CD4-positive, alpha-beta T cell treated with Interleukin-17A for 4 hours (primary cell): ENCODE results near the gene TMIE.

Experiments
- DNase-seq: peaks from one replicate; pipeline ENCODE4 v3.0.0-alpha.2; 2020; ENCODE audit warnings: mixed read lengths

TMIE gene

DNA sequence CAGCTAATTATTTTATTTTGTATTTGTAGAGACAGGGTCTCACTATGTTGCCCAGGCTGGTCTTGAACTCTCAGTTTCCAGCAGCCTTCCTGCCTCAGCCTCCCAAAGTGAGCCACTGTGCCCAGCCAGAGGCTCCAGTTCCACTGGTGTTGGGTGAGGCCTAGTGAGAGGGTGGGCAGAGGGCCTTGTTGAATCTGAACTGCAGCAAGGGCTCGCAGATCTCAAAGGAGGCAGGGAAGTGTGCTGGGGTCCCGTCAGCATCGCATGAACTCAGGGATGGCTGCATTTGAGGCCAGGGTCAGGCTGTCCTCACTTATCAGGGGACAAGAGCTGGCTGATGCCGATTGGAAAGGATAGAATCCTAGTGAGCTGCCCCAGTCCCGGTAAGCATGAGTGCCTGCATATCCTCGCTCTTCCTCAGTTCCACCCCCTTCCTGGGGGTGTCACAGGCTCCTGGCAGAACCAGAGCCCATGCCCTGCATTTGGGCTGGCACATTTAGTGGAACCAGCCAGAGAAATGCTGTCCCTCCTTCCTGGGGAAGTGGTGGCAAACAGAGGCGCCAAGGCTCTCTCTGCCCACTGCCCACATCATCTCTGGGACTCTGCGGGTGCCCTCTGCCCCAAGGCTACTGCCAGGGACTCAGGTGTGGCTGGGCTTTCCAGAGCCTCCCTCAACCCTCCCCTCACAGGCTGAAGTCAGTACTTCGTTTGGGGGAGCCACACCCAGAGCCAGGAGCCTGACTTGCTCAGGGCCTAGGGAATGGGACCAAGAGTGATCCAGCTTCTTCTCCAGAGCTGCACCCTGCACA is 31.8 kb upstream of the TMIE start:
- no peak for DNase-seq

DNA sequence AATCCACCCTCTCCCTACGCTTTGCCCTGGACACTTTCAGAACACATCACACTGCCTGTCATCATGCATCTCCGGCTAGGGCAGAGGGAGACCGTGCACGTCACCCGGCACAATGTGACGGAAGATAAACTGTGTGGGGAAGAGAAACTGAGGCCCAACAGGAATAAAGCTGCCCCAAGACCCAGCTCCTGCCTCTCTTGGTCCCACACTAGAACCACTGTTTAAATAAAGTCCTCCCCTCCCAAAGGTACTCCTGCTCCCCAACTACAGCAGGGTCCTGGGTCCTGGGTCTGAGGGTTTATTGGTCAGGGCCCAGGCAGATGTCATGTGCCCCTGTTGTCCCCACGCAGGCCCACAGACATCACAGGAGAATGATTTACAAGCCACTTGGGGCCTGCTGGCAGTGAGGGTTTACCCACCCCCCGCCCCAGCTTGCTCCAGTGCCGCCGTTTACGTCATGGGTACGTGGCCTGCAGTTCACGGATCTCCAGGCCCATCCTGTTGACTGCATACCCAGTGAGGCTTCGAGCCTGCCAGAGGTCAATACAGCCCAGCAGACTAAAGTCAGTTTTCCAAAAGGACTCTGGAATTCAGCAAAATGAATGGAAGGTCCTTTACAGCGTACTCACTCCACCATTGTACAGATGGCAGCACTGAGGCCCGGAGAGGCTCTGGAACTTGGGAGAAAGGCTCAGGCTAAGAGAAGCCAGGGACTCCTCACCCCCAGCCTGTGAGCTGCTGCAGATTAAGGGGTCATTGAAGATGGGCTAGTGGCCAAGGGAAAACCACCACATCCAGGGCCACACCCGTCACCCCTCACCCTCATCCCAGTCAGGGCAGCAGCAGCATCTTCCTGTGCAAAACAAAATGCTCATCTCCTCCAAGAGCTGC is 30.9 kb upstream of the TMIE start:
- DNase-seq, result no peak

DNA sequence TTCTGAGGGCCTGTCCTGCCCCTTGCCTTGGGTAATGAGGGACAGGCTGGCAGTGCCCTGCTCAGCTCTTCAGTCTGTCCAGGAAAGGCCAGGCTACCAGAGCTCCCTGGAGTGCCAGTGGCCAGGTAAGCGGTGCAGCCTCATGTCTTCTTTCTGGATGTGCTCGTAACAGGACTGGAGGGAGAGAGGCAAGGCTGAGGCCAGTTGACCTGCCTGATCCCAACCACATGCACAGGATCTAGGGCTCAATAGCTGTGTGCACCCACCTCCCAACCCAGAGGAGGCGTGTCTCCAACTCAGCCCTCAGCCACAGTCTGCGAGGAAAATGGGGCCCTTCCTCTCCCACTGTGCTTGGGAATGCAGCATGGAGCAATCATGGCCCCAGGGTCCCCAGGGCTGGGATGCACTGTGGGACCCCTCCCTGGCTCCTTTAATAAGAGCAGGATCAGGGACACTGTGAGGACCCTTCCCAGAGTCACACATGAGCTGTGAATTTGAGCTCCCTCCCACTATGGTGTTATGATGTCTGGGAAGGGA is 30.2 kb upstream of the TMIE start:
- DNase-seq, result no peak

DNA sequence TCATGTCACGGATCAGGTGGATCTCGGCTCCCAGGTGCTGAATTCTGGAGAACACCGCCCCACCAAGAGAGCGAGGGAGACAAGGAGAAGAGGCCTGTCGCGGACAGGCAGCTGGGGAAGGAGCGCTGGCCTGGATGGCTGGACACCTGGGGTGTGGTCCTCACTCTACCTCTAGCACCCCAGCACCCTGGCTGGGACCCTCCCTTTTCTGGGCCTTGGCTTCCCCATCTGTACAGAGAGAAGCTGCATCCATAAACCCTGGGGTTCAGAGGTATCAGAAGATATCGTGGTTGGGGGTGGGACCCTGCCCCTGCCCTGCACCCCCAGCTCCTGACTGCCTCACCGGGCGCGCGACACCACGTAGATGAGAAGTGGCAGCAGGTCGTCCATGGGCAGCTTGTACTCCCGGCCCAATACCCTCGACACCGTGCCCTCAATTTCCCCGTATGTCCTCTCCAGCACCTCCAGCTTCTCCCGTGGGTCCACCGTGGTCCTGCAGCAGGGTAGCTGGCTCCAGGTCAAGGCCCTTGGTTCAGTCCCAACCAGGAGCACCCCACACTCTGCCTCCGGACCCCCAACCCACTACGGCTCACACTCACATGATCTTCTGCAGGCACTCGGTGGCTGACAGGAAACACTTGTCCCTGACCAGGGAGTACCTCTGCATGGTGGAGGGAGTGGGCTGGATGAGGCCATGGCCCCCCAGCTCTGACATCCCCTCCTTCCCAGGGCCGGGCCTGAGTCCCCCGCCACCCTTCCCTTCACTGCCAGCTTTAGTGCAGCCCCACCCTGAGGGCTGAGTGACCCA is 29.4 kb upstream of the TMIE start:
- no peak for DNase-seq

DNA sequence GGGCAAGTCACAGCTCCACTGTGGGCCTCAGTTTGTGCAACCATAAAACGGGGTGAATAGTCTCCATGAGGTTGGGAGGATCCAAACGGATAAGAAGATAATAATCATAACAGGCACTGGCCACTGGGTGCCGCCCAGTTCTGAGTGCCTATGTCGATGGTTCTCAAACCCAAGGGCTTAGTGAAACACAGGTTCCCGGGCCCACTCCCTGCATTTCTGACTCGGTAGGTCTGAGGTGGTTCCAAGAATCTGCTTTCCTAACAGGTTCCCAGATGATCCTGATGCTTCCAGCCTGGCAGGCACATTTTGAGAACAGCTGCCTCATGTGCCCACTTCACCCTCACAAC is 28.9 kb upstream of the TMIE start:
- no peak for DNase-seq

DNA sequence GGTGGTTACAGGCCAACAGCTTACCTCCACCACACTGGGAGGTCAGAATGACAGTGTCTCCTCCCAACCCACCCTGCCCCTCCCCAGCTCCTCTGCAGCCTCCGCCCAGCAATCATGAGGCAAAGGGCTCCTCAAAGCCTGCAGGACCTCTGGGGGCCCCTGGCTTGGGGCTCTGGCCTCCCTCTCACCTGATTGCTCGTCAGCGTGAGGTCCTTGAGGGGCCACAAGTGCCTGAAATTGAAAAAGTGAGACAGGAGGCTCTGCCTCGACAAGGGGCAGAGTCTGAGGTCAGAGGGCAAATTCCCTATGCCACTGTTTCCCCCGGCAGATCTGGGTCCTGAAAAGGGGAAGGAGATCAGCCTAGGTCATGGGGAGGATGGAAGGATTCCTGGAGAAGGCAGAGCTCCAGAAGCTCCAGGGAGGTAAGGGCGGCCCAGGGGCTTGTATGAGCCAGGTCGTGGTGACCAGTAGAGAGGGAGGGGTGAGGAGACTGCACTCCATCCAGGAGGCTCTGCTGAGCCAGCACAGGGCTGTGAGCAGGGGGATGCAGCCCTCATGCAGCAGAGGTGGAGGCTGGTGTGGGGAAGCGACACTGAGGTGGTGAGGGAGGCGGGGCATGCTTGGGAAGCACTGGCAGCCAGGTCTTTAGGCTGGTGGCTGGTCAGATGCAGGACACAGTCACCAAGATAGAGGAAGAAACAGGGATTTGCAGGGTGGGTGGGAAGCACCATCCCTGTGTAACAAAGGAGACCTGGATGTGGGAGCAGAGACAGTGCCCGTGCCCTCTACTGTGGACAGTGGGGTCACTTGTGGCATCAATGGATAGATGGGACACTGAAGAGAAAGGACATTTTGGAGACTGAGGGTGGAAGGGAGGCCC is 27.8 kb upstream of the TMIE start:
- DNase-seq, result no peak

DNA sequence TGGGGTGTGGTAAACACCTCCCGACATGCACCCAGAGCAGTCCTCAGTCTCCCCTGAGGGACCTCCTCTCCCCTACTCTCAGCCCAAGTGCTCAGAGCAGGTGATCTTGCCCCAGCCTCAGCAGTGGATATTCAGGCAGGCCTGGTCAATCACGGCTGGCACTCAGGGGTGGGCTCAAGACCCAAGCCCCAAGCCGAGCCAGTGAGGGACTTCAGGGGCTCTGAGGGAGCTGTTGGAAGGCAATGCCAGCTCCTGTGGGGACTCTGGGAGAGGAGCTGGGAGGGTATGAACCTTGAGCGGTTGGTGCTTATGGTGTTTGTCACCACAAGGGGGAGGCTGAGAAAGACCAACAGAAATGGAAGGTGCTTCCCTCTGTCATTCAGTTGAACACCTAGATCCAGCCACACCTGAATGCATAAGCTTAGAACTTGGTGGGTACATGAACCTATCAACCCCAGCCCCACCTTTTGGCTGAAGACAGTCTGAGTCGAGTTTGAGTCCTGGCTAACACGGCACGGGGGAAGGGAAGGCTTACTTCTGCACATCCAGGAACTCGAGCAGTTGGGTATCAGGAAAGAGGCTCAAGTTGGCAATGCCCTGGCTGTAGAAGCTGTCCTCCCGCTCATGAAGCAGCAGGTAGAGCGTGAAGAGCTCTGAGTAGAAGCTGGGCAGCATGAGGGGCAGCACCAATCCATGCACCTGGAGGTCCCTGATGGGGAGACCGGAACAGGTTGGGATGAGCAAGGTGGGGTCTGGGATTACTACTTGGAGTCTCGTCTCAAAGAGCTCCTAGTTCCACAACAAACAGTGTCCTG is 27.0 kb upstream of the TMIE start:
- no peak for DNase-seq

DNA sequence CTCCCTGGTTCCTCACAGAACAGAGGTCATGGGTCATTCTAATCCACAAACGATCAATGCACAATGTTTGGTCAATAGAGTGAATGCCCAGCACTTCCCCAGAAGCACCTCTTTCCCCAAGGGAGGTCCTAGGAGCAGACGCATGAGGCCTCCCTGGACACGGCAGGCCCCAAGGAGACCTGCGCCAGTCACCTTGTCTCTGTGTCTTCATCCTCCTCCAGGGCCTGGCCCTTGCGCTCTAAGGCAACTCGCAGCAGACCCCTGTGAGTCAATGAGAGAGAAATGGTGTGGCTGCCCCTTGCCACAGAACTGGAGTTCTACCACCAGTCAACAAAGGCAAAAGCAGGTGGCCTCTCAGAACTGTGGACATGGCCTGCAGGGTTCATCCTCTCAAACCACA is 25.8 kb upstream of the TMIE start:
- DNase-seq, result no peak

DNA sequence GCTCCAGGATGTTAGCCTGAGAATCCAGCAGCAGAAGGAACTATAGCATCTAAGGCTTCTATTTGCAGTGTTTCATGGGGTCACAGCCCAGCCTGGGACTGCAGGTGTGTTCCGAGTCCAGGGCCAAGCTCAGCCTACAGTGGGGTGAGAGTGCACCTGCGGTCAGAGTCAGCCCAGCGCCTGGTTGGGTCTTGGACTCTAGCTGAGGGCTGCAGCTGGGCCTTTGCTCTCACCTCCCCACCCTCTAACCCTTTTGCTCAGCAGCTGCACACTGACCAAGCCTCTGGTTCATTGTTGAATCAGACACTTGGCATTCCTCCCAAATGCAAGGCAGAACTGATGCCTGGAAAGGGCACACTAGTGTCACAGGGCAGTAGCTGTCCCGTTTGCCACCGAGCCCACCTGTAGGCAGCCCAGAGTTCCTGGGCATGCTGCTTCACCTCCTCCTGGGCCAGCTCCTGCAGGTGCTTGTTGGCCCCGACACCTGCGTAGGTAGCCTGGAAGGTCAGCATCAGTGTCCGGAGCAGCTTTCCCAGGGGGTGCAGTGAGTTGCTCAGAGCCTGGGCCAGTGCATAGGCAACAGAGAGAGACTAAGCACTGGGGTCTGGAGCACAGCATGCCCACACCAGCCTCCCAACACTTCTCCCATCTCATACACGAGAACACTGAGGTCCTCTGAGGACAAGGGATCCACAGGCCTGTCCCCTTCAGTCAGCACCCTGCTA is 25.2 kb upstream of the TMIE start:
- DNase-seq, result no peak

DNA sequence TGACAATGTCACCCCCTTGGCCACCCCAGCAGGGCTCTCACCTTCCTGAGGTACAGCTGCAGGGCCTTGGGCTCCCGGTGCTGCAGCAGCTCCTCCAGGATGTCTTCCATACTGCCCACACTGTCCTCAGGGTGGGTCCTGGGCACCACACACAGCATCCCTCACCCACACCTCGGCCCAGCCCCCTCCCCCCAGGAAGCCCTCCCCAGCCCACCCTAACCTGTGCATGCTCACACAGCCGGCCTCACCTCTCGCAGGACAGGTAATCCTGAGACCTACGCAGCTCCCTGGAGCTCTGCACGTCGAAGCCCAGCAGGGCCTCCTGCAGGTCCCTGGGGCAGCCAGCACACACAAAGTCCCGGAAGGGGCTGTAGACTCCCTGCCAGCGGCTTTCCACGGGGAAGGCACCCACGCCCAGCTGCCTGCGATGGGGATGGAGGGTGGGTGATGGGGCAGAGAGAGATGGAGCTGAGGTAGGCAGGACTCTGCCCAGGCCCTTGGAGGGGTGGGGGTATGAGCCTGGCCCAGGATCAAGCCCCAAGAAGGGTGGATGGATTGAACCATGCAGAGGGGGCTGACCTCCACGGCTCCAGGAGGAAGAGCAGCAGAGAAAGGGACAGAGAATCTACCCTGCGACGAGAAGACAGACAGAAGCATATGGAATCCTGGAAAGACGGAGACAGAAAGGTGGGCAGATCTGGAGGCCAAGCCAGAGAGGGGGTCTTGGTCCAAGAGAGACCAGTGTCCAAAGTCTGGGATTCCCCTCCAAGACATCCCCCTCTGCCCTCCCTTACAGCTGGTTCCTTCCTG is 24.4 kb upstream of the TMIE start:
- no peak for DNase-seq

DNA sequence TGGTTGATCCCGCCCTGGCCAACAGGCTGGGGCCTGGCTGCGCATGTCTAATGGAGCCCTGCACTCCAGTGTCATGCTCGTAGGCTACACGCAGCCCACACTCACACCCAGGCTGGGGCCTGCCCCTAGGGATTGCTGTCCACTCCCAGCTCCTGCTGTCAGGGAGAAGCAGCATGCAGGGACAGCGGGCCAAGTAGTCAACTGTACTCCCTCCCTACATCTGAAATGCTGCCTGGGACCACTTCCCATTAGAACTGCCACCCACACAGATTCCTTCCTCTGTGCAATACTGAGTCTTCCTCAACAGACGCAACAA is 23.8 kb upstream of the TMIE start:
- DNase-seq, result no peak

DNA sequence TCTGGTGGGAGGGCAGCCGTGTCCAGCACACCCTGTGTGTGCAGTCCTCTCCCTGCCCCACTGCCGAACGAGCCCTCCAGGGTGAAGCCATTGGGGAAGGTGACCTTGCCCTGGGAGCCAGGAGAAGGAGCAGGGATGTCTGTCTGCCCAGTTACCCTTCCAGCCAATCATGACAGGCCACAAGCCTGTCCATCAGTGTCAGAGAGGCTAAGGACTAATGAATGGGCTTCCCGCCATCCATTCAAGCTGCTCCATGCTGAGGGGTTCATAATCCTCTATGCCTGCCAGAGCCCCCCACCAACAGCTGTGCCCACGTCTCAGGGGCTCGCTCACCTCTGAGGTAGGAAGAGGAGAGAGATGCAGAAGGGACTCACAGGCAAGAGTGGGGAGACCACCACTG is 22.9 kb upstream of the TMIE start:
- DNase-seq, result no peak

DNA sequence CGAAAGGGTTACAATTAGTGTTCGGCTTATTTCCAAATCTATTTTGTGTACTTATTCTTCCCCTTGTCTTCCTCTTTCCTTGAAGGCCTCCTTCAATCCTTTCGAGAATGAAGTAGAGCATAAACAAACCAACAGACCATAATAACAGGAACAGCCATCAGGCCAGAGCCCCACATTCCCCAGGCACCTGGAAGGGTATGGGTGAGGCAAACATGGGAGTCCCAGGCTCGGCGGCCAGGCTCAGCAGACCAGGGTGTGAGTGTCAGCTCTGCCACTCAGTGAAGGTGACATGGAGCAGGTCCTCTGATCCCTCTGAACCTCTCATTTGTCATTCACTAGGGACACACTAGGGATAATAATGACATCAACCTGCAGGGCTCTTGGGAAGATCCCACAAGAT is 21.5 kb upstream of the TMIE start:
- no peak for DNase-seq

DNA sequence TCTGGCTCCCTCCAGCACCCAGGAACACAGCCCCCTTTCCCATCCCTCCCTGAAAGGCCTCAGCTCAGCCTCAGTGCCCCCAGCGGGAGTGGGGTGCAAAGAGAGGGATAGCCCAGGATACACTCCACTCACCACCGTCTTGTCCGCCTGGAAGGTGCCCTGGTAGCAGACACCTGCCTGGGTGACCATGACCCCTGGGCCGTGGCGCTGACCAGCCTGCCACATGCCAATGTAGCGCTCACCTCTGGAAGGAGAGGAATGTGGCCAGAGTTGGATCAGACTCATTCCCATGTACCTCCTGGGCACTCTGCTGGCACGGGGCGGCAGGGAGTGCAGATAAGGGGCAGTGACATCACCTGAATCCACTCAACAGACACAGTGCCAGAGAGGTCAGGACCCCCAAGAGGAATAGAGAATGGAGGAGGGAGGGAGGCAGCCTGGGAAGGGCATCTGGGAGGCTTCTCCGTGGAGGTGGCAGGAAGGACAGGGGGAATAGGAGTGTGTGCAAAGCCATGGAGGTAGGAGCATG is 20.8 kb upstream of the TMIE start:
- DNase-seq, result no peak

DNA sequence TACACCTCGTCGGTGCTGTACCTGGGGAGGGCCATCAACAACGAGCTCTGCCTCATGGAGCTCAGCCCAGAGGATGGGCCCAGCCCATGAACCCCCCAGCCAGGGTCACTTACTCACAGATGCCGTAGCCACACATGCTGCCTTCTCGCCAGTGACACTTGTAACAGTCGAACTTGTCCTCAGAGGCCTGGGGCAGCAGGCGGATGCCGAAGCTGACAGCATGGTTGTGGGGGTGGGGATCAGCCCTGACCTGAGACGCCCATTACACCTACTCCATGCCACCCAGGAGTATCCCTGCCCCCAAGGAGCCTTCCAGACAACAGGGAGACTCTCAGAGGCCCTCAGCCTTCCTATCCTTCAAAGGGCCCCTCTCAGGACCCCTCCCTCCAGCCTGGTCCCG is 19.8 kb upstream of the TMIE start:
- no peak for DNase-seq

DNA sequence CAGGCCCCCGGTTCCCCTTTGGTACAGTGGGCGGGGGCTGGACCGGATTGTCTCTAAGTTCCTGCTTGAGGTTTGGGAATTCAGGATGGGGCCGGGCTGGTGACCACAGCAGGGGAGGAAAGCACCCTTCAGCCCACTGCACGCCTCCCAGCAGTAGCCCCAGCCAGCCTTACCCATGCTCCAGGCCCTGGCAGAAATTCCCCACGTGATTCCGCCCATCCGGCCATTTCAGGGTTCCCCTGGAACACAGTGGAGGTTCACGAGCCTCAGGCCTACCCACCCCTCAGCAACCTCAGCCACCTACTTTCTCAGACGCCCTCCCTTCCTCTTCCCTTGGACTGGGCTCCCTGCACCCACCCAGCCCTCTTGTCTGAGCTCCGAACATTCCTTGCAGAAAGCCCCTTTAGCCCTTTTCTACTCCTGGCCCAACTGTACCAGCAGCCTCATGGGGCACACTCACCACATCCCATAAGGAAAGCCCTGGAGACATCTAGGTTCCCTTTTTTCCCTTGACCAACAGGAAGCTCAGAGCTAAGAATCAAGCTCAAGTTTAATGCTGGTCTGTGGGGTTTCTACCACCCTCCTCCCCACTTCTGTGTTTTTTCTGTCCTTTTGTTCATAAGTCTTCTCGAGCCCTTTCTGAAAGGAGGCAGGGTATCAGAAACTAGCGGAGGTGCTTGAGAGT is 19.2 kb upstream of the TMIE start:
- no peak for DNase-seq

DNA sequence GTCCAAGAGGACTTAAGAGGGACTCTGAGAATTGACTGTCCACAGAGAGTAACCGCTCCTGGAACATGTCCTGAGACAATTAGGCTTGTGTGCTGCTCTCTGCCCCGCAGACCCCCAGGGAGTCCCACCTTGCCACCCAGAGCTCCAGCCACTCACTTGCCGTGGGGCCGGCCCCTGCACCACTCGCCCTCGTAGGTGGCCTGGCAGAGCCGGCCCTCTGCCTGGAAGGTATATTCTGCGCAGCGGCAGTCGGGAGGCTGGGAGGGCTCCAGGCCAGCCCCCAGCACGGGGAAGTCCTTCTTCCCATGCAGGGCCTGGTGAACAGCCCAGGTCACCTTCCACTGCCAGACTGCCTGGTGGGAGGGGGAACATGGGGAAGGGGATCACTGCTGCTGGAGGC is 18.2 kb upstream of the TMIE start:
- no peak for DNase-seq

DNA sequence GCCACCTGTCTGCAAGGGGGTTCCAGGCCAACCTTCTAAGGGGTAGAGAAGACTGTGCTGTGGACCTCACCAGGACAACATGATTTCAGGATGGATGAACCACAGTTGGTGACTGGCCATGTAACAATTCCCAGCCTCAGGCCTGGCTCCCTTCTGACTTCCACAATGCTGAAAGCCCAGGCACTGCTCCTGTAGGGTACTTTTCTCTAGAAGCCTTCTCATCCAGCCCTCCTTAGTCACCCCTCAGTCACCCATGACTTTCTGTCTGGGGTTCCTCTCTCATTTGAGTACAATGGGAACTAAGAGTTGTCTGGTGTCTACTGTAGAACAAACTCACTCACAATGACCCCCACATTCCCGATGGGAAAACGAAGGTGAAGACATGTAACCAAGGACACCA is 16.3 kb upstream of the TMIE start:
- DNase-seq, result no peak

DNA sequence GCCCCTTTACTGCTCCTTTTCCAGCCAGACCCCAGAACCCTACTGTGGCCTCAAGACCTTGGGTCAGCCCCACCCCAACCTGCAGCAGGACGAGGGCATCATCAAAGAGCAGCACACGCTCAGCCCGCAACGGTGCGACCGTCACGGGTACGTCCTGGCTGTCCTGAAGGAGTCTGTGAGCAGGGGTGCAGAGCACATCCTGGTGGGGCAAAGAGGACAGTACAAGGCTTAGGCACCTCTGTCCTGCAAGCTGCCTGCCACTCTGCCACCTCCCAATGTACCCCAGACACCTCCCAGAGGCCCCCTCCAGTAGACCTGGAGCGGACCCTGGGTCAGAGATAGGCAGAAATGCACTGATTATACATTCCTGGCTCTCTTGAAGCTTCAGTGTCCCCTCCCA is 15.7 kb upstream of the TMIE start:
- DNase-seq, result no peak
